ENCODE results near the gene PADI1.

DNA sequence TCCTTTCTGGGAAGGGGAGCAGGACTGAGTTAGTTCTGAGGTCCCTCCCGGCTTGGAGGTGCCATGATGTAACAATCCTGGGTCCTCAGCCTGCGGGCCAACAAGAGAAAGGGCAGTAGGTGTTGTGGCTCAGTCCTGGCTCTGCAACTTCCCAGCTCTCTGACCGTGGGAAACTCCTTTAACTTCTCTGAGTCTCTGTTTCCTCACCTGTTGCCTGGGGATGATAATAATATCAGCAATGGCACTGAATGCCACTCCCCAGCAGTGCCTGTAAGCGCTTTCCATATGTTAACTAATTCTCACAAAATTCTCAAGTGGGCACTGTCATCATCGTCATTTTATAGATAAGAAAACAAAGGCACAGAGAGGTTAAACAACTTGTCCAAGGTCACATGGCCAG, 46.3 kb downstream of the PADI1 start:
- TF ChIP-seq EZH2 (IDR thresholded peaks at IDR 0.05; ENCODE audit: borderline replicate concordance, low read length) (no peak), CTCF (conservative IDR thresholded peaks at IDR 0.05 in 1 of 2, IDR thresholded peaks at IDR 0.05 in 1 of 2; ENCODE audit: extremely low read depth in 1 of 2, insufficient read depth in 1 of 2, low read depth in 1 of 2, low read length in 2 of 2) (no peak)

Data from mammary epithelial cell (primary cell).